HEK293 (cell line): ENCODE results near the gene MTCH2.
A peak's percentile ranks its signal among the peaks of the same experiment; 100 is the strongest.

Experiments
- CTCF ChIA-PET: fragments of 350-600 bp; formaldehyde crosslinking; extraction: SDS; loops from one replicate; lab custom pipeline; 2021; ENCODE audit warnings: antibody characterized with exemption; lab: Yijun Ruan, JAX
- POLR2A ChIA-PET: fragments of 300-600 bp; formaldehyde crosslinking; extraction: SDS; loops from one replicate; lab custom pipeline; 2020; ENCODE audit warnings: antibody characterized with exemption, inconsistent platforms; lab: Yijun Ruan, JAX
- H3K27ac ChIP-seq: fragments of 200-500 bp; sonication (Bioruptor generic); 2 replicates; pipeline ENCODE4 v1.5.1; 2014; ENCODE audit warnings: low read depth, low read length, control low read depth, inconsistent platforms; ENCODE audit errors: extremely low read depth
- H3K36me3 ChIP-seq, 2 experiments: fragments of 200-500 bp in 1 of 2; sonication (Bioruptor generic) in 1 of 2; 1 replicate in 1 of 2; 2 replicates in 1 of 2; pipeline ENCODE4 v1.5.1; 2014 to 2017; ENCODE audit warnings: inconsistent platforms in 2 of 2, low read length in 2 of 2; ENCODE audit not compliant: control insufficient read depth in 2 of 2, insufficient read depth in 1 of 2
- H3K4me1 ChIP-seq: fragments of 200-500 bp; sonication (Bioruptor generic); 2 replicates; pipeline ENCODE4 v1.5.1; 2014; ENCODE audit warnings: mild to moderate bottlenecking, low read length, inconsistent platforms; ENCODE audit not compliant: control insufficient read depth, insufficient read depth
- H3K4me3 ChIP-seq: 2 replicates; pipeline ENCODE4 v1.5.1; 2011; ENCODE audit warnings: low read depth, mild to moderate bottlenecking, control low read depth, low read length, moderate library complexity
- H3K9me3 ChIP-seq: fragments of 200-500 bp; sonication (Bioruptor generic); 2 replicates; pipeline ENCODE4 v1.5.1; 2014; ENCODE audit warnings: low read depth, low read length, inconsistent platforms; ENCODE audit not compliant: control insufficient read depth, insufficient read depth
- HOXD13 ChIP-seq: sonication (generic); formaldehyde crosslinking; IDR thresholded peaks from 2 replicates; pipeline ENCODE4 v1.8.0; 2022; ENCODE audit warnings: missing genetic modification reagents, borderline replicate concordance
- KLF7 ChIP-seq: fragments of 450-650 bp; formaldehyde crosslinking; IDR thresholded peaks from 2 replicates; pipeline ENCODE4 v1.5.1; 2016; ENCODE audit warnings: missing biosample characterization, missing genetic modification characterization, borderline replicate concordance
- WT1 ChIP-seq: fragments of 450-650 bp; formaldehyde crosslinking; IDR thresholded peaks from 2 replicates; pipeline ENCODE4 v1.5.1; 2016; ENCODE audit warnings: missing biosample characterization, missing genetic modification characterization
- ZNF138 ChIP-seq: fragments of 450-650 bp; formaldehyde crosslinking; IDR thresholded peaks from 2 replicates; pipeline ENCODE4 v1.5.1; 2016; ENCODE audit warnings: missing biosample characterization, missing genetic modification characterization, borderline replicate concordance
- ZNF16 ChIP-seq: fragments of 450-650 bp; formaldehyde crosslinking; IDR thresholded peaks from 2 replicates; pipeline ENCODE4 v1.5.1; 2016; ENCODE audit warnings: low read depth, missing biosample characterization, missing genetic modification characterization
- ZNF341 ChIP-seq: fragments of 450-650 bp; formaldehyde crosslinking; IDR thresholded peaks from 2 replicates; pipeline ENCODE4; 2016; ENCODE audit warnings: low read depth, missing biosample characterization, missing genetic modification characterization
- ZNF391 ChIP-seq: fragments of 450-650 bp; formaldehyde crosslinking; IDR thresholded peaks from 2 replicates; pipeline ENCODE4 v1.5.1; 2016; ENCODE audit warnings: low read depth, missing biosample characterization, missing genetic modification characterization, borderline replicate concordance
- ZNF510 ChIP-seq: fragments of 450-650 bp; formaldehyde crosslinking; IDR thresholded peaks from 2 replicates; pipeline ENCODE4 v1.5.1; 2018; ENCODE audit warnings: mild to moderate bottlenecking, missing genetic modification characterization, missing biosample characterization; ENCODE audit not compliant: insufficient replicate concordance
- ZNF626 ChIP-seq: fragments of 450-650 bp; sonication (Bioruptor Pico); formaldehyde crosslinking; IDR thresholded peaks from 2 replicates; pipeline ENCODE4 v1.5.1; 2018; ENCODE audit warnings: missing biosample characterization, missing genetic modification characterization, inconsistent platforms
- ZNF654 ChIP-seq: fragments of 450-650 bp; formaldehyde crosslinking; IDR thresholded peaks from 2 replicates; pipeline ENCODE4 v1.5.1; 2016; ENCODE audit warnings: low read depth, missing biosample characterization, missing genetic modification characterization
- ZNF670 ChIP-seq: fragments of 450-650 bp; formaldehyde crosslinking; IDR thresholded peaks from 2 replicates; pipeline ENCODE4 v1.5.1; 2016; ENCODE audit warnings: missing biosample characterization, missing genetic modification characterization, low read depth
- ZNF785 ChIP-seq: fragments of 450-650 bp; formaldehyde crosslinking; IDR thresholded peaks from 2 replicates; pipeline ENCODE4 v1.5.1; 2016; ENCODE audit warnings: missing biosample characterization, missing genetic modification characterization
- ZNF791 ChIP-seq: fragments of 450-650 bp; formaldehyde crosslinking; IDR thresholded peaks from 2 replicates; pipeline ENCODE4 v1.5.1; 2016; ENCODE audit warnings: missing biosample characterization, missing genetic modification characterization
- ZNF792 ChIP-seq: fragments of 450-650 bp; formaldehyde crosslinking; IDR thresholded peaks from 2 replicates; pipeline ENCODE4 v1.5.1; 2016; ENCODE audit warnings: missing biosample characterization, missing genetic modification characterization
- TF ChIP-seq, protein P1 (sequence below): fragments of 450-650 bp; formaldehyde crosslinking; conservative IDR thresholded peaks from 2 replicates; pipeline ENCODE4 v1.5.1; 2016; ENCODE audit warnings: low read depth, missing biosample characterization, missing genetic modification characterization
- TF ChIP-seq, protein P2 (sequence below): fragments of 450-650 bp; formaldehyde crosslinking; IDR thresholded peaks from 2 replicates; pipeline ENCODE4 v1.5.1; 2016; ENCODE audit warnings: missing biosample characterization, missing genetic modification characterization
- TF ChIP-seq, protein P3 (sequence below): fragments of 450-650 bp; formaldehyde crosslinking; IDR thresholded peaks from 2 replicates; pipeline ENCODE4 v1.5.1; 2016; ENCODE audit warnings: missing biosample characterization, missing genetic modification characterization
- TF ChIP-seq, protein P4 (sequence below): fragments of 450-650 bp; formaldehyde crosslinking; IDR thresholded peaks from 2 replicates; pipeline ENCODE4 v1.5.1; 2016; ENCODE audit warnings: missing biosample characterization, missing genetic modification characterization

Gene MTCH2

DNA sequence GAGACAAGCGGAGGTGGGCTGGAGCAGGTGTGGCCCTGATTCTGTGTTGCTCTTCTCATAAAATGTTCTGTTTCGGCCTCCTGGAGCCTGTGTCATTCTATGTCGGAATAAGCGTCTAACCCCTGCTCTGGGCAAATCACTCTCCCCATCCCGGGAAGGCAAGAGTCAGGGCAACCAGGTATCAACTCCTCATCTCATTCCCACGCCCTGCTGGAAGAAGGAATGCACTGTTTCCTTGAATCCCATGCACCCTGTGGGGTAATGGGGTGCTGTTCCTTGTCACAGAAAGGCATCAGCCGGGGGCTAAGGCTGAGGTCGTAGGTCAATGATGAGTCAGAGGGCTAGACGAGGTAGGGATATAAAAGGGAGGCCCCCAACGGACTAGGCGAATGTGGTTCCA, 53.2 kb downstream of the MTCH2 start (continued):
- TF ChIP-seq, protein P1, sequence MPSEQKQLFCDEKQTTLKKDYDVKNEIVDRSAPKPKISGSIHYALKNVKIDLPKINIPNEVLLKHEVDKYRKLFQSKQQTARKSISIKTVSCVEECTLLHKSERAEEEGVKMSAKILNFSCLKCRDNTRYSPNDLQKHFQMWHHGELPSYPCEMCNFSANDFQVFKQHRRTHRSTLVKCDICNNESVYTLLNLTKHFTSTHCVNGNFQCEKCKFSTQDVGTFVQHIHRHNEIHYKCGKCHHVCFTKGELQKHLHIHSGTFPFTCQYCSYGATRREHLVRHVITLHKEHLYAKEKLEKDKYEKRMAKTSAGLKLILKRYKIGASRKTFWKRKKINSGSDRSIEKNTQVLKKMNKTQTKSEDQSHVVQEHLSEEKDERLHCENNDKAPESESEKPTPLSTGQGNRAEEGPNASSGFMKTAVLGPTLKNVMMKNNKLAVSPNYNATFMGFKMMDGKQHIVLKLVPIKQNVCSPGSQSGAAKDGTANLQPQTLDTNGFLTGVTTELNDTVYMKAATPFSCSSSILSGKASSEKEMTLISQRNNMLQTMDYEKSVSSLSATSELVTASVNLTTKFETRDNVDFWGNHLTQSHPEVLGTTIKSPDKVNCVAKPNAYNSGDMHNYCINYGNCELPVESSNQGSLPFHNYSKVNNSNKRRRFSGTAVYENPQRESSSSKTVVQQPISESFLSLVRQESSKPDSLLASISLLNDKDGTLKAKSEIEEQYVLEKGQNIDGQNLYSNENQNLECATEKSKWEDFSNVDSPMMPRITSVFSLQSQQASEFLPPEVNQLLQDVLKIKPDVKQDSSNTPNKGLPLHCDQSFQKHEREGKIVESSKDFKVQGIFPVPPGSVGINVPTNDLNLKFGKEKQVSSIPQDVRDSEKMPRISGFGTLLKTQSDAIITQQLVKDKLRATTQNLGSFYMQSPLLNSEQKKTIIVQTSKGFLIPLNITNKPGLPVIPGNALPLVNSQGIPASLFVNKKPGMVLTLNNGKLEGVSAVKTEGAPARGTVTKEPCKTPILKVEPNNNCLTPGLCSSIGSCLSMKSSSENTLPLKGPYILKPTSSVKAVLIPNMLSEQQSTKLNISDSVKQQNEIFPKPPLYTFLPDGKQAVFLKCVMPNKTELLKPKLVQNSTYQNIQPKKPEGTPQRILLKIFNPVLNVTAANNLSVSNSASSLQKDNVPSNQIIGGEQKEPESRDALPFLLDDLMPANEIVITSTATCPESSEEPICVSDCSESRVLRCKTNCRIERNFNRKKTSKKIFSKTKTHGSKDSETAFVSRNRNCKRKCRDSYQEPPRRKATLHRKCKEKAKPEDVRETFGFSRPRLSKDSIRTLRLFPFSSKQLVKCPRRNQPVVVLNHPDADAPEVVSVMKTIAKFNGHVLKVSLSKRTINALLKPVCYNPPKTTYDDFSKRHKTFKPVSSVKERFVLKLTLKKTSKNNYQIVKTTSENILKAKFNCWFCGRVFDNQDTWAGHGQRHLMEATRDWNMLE, result no peak
- TF ChIP-seq ZNF670 (no peak), ZNF391 (tag by site-specific recombination) (no peak), ZNF16 (tag by site-specific recombination) (no peak), ZNF138 (tag by site-specific recombination) (no peak)

DNA sequence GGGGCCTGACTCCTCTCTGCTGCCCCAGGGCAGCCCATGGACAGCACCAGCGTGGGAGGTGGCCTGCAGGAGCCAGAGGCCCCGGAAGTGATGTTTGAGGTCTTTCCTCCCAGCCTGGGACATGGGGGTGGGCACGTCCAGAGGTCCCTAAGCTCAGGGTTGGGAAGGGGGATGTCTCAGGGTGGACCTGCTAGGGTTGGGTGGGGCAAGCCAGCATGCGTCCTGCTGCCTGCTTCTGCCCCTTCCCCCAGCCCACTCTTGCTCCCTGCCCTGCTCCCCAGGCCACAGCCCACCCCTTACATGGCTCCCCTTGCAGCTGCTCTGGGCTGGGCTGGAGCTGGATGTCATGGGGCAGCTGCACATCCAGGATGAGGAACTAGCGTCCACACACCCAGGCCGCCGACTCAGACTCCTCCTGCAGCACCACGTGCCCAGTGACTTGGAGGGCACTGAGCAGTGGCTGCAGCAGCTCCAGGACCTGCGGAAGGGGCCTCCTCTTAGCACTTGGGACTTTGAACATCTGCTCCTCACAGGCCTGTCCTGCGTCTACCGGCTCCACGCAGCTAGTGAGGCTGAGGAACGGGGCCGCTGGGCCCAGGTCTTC, 54.5 kb downstream of the MTCH2 start:
- ChIA-PET POLR2A (no interaction called here), CTCF (no interaction called here)

DNA sequence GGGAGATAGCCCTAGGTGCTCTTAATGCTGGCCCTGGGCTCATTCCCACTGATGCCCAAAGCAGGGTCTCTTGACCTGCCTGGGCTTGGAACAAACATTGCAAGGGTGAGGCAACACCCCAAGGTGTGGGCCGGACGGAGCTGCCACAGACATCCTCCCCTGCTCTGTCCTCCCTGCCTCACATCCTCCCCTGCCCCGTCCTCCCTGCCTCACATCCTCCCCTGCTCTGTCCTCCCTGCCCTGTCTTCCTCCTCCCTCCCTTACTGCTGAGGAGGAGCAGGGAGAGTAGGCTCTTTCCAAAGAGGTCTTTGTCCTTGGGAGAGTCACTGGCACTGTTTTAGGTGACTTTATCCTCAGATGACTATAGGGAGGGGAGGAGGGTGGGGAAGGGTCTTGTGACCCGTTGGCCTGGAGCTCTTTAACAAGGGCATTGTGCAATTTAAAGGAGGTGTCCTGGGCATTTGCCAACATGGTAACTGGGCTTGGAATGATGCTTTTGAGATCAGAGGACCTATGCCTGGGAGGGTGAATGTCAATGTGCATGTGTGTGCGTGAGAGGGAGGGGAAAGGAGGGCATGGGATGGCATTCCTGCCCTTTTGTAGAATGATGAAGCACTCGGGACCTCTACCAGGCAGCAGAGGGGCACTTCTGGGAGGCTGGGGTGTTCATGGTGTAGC, 55.2 kb downstream of the MTCH2 start:
- peaks cover 13 to 32% of the 10 kb centered on the region in 2 experiments; a peak in 2 of 3 replicates for H3K36me3 ChIP-seq
- H3K4me3 ChIP-seq, result no peak overlapping the region
- H3K4me1 ChIP-seq, result no peaks in the 10 kb centered on the region
- ChIA-PET POLR2A (no interaction called here), CTCF (no interaction called here)
- H3K9me3 ChIP-seq, result no peaks in the 10 kb centered on the region
- no peak overlapping the region for H3K27ac ChIP-seq
- TF ChIP-seq ZNF341 (tag by site-specific recombination) (no peak), ZNF785 (no peak), ZNF510 (tag by site-specific recombination) (no peak), ZNF791 (tag by site-specific recombination) (no peak), WT1 (peak; percentile 84), KLF7 (tag by site-specific recombination) (no peak), ZNF654 (no peak), HOXD13 (CRISPR knock-in tag) (no peak), ZNF626 (tag by site-specific recombination) (no peak)
- TF ChIP-seq, protein P2, sequence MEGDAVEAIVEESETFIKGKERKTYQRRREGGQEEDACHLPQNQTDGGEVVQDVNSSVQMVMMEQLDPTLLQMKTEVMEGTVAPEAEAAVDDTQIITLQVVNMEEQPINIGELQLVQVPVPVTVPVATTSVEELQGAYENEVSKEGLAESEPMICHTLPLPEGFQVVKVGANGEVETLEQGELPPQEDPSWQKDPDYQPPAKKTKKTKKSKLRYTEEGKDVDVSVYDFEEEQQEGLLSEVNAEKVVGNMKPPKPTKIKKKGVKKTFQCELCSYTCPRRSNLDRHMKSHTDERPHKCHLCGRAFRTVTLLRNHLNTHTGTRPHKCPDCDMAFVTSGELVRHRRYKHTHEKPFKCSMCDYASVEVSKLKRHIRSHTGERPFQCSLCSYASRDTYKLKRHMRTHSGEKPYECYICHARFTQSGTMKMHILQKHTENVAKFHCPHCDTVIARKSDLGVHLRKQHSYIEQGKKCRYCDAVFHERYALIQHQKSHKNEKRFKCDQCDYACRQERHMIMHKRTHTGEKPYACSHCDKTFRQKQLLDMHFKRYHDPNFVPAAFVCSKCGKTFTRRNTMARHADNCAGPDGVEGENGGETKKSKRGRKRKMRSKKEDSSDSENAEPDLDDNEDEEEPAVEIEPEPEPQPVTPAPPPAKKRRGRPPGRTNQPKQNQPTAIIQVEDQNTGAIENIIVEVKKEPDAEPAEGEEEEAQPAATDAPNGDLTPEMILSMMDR (tag by site-specific recombination), result no peak
- TF ChIP-seq, protein P3, sequence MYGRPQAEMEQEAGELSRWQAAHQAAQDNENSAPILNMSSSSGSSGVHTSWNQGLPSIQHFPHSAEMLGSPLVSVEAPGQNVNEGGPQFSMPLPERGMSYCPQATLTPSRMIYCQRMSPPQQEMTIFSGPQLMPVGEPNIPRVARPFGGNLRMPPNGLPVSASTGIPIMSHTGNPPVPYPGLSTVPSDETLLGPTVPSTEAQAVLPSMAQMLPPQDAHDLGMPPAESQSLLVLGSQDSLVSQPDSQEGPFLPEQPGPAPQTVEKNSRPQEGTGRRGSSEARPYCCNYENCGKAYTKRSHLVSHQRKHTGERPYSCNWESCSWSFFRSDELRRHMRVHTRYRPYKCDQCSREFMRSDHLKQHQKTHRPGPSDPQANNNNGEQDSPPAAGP (tag by site-specific recombination), result peak; percentile 91

More for the DNA sequence above, 54.5 kb downstream of the MTCH2 start:
- Histone ChIP-seq H3K4me3 (no peak overlapping the region), H3K36me3 (peaks cover 10 to 26% of the 10 kb centered on the region in 2 experiments; a peak in 2 of 3 replicates), H3K9me3 (no peaks in the 10 kb centered on the region), H3K27ac (no peak overlapping the region)
- TF ChIP-seq, protein P4, sequence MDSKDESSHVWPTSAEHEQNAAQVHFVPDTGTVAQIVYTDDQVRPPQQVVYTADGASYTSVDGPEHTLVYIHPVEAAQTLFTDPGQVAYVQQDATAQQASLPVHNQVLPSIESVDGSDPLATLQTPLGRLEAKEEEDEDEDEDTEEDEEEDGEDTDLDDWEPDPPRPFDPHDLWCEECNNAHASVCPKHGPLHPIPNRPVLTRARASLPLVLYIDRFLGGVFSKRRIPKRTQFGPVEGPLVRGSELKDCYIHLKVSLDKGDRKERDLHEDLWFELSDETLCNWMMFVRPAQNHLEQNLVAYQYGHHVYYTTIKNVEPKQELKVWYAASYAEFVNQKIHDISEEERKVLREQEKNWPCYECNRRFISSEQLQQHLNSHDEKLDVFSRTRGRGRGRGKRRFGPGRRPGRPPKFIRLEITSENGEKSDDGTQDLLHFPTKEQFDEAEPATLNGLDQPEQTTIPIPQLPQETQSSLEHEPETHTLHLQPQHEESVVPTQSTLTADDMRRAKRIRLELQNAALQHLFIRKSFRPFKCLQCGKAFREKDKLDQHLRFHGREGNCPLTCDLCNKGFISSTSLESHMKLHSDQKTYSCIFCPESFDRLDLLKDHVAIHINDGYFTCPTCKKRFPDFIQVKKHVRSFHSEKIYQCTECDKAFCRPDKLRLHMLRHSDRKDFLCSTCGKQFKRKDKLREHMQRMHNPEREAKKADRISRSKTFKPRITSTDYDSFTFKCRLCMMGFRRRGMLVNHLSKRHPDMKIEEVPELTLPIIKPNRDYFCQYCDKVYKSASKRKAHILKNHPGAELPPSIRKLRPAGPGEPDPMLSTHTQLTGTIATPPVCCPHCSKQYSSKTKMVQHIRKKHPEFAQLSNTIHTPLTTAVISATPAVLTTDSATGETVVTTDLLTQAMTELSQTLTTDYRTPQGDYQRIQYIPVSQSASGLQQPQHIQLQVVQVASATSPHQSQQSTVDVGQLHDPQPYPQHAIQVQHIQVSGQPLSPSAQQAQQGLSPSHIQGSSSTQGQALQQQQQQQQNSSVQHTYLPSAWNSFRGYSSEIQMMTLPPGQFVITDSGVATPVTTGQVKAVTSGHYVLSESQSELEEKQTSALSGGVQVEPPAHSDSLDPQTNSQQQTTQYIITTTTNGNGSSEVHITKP (tag by site-specific recombination), result peak; percentile 78
- TF ChIP-seq ZNF792 (tag by site-specific recombination), result no peak
- TF ChIP-seq, all 188 proteins: peak for 1
- H3K4me1 ChIP-seq, result no peaks in the 10 kb centered on the region
